Cardiac muscle cell (in vitro differentiated cells and primary cell): Measurements from ENCODE around the gene AATK. TPM values are rescaled to one million over a fixed set of nuclear protein-coding genes. Genes with fewer than 3 reads are reported as not detected.

Experiments
- DNase-seq, 2 donors: peaks; one replicate each; pipeline versions ENCODE4 v3.0.0 to v3.0.0-alpha.2; 2010 to 2017; ENCODE audit warnings: low read depth in 1 of 2, low spot score in 1 of 2
- H3K27ac ChIP-seq: fragments of 200-600 bp; sonication (generic); 2 replicates; pipeline ENCODE4 v1.5.1; 2016
- H3K27me3 ChIP-seq: fragments of 200-600 bp; sonication (generic); 2 replicates; pipeline ENCODE4 v1.6.0; 2016; ENCODE audit warnings: control low read depth
- H3K36me3 ChIP-seq: fragments of 200-600 bp; sonication (generic); 2 replicates; pipeline ENCODE4 v1.5.1; 2016; ENCODE audit warnings: control low read depth
- H3K4me1 ChIP-seq: fragments of 200-600 bp; sonication (generic); 2 replicates; pipeline ENCODE4 v1.8.1; 2017; ENCODE audit warnings: low read depth, mild to moderate bottlenecking, mixed run types
- H3K4me3 ChIP-seq: fragments of 200-600 bp; sonication (generic); 2 replicates; pipeline ENCODE4 v1.5.1; 2016; ENCODE audit warnings: mild to moderate bottlenecking
- H3K9me3 ChIP-seq: fragments of 200-600 bp; sonication (generic); 2 replicates; pipeline ENCODE4 v1.5.1; 2017; ENCODE audit warnings: low read depth, mild to moderate bottlenecking, control low read depth
- polyA plus RNA-seq: library from polyadenylated mRNA; unstranded; fragments of >200 nt; fragmentation: Nextera tagmentation; extraction: Ambion mirVana; gene quantifications from 2 replicates; pipeline ENCODE4 v1.2.1, GENCODE V29; 2016
- total RNA-seq: library from RNA; depleted of rRNA; stranded (reverse); fragments of >200 nt; gene quantifications from 2 replicates; pipeline ENCODE4 v1.2.3, GENCODE V29; 2016
- TF ChIP-seq, protein P1 (sequence below): IDR thresholded peaks from 2 replicates; pipeline ENCODE4 v1.5.1; 2012; ENCODE audit warnings: low read depth, mild to moderate bottlenecking, low read length

The AATK gene
- total and polyA plus RNA-seq, 2 experiments from 2014 or later, result 8.0 to 21.9 TPM

DNA sequence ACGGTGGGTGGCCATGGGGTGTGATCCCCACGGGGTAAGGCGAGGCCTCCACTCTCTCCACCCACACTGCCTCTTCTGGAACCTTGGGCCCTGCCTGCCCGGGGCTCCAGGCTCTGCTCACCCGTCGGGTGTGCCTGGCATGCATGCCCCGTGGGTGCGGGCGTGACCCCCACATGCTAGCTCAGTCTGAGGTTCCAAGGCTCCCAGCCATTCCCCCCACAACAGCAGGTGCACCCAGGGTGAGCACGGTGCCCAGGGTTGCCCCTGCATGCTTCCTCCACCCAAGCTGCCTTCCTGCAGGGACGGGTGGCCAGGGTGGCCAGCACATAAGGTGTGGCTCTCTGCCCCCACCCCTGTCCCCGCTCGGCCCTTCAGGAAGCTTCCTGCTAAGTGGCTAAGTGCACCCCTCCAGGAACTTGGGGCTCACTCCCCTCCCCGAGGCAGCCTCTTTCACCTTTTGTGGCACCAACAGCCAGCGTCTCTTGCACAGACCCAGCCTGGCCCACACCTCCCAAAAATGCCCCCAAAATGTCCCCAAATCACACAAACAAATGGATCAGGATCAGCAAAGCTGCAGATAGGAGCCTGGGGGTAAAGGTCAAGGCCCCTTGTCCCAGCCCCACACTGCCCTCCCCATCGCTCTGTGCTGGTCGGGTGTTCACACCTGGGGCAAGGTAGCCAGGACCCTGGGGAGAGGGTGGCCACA lies 22.2 kb downstream of the AATK start:
- no peak overlapping the region for H3K4me3 ChIP-seq
- no peaks in the 10 kb centered on the region for H3K4me1 ChIP-seq
- H3K36me3 ChIP-seq, result no peaks in the 10 kb centered on the region
- no peak overlapping the region for H3K27ac ChIP-seq
- no peaks in the 10 kb centered on the region for H3K27me3 ChIP-seq
- DNase-seq, result no peak
- H3K9me3 ChIP-seq, result no peaks in the 10 kb centered on the region
- TF ChIP-seq, protein P1, sequence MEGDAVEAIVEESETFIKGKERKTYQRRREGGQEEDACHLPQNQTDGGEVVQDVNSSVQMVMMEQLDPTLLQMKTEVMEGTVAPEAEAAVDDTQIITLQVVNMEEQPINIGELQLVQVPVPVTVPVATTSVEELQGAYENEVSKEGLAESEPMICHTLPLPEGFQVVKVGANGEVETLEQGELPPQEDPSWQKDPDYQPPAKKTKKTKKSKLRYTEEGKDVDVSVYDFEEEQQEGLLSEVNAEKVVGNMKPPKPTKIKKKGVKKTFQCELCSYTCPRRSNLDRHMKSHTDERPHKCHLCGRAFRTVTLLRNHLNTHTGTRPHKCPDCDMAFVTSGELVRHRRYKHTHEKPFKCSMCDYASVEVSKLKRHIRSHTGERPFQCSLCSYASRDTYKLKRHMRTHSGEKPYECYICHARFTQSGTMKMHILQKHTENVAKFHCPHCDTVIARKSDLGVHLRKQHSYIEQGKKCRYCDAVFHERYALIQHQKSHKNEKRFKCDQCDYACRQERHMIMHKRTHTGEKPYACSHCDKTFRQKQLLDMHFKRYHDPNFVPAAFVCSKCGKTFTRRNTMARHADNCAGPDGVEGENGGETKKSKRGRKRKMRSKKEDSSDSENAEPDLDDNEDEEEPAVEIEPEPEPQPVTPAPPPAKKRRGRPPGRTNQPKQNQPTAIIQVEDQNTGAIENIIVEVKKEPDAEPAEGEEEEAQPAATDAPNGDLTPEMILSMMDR, result no peak

DNA sequence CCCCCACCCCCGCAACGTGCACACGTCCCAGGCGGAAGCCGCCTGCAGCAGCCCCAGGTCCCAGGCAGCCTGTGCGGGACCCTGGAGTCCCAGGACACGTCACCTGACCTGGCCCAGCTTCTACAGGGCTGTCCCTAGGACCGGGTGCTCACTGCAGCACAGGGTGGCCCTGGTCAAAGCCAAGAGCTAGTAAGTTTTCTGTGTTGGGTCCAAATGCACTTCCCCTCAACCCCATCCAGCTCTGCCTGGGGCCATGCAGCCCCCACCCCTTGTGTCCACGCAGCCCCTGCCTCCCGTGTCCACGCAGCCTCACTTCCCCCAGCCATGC lies 22.9 kb downstream of the AATK start:
- Histone ChIP-seq H3K36me3 (no peaks in the 10 kb centered on the region), H3K9me3 (no peaks in the 10 kb centered on the region), H3K27ac (no peak overlapping the region), H3K4me1 (no peaks in the 10 kb centered on the region), H3K4me3 (no peak overlapping the region), H3K27me3 (no peaks in the 10 kb centered on the region)
- DNase-seq, result no peak
- TF ChIP-seq, protein P1, result no peak

DNA sequence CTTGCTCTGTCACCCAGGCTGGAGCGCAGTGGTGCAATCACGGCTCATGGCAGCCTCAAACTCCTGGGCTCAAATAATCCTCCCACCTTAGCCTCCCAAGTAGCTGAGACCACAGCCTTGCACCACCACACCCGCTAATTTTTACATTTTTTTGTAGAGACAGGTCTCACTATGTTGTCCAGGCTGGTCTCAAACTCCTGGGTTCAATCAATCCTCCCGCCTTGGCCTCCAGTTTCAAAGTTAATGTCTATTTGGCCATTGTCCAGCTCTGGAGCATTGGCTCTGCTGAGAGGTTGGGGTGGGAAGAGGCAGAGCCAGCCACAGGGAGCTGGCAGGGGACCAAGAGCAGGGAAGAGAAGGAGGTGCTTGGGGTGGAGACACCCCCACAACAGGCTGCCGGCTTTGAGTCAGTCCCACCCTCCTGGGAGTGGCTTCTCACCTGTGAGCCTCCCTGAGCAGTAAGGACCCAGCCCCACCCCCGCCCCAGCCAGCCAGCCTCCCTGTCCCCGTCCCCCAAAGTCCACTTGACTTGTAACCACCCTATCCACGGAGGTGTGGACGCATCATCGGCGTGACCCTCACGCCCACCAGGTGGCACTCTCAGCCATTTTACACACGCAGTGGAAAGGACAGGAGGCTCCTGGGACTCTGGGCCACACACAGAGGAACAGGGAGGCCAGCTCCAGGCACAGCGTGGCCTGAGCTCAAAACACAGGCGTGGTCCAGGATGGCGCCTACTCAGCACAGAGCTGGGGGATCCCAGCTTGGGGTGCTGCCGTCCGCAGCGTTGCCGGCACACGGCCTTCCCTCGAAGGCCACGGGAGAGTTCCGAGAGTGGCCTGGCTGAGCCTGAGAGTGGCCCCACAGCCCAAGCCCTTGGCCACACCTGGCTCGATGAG lies 23.5 kb downstream of the AATK start:
- peak; percentile 84 to 85 for DNase-seq
- H3K9me3 ChIP-seq, result no peaks in the 10 kb centered on the region
- no peaks in the 10 kb centered on the region for H3K27me3 ChIP-seq
- TF ChIP-seq, protein P1, result peak; percentile 66
- H3K27ac ChIP-seq, result no peak overlapping the region
- H3K36me3 ChIP-seq, result no peaks in the 10 kb centered on the region
- no peak overlapping the region for H3K4me3 ChIP-seq
- H3K4me1 ChIP-seq, result no peaks in the 10 kb centered on the region

DNA sequence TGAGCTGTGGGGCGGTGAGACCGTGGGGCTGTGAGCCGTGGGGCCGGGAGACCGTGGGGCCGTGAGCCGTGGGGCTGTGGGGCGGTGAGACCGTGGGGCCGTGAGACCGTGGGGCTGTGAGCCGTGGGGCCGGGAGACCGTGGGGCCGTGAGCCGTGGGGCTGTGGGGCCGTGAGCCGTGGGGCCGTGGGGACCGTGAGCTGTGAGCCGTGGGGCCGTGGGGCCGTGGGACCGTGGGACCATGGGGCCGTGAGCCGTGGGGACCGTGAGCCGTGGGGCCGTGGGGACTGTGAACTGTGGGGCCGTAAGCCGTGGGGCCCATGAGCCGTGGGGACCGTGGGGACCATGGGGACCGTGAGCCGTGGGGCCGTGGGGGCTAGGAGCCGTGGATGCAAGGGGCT lies 25.3 kb downstream of the AATK start:
- H3K4me3 ChIP-seq, result no peak overlapping the region
- H3K36me3 ChIP-seq, result no peaks in the 10 kb centered on the region
- H3K4me1 ChIP-seq, result no peaks in the 10 kb centered on the region
- no peaks in the 10 kb centered on the region for H3K27me3 ChIP-seq
- no peak for DNase-seq
- TF ChIP-seq, protein P1, result no peak
- H3K27ac ChIP-seq, result no peak overlapping the region
- no peaks in the 10 kb centered on the region for H3K9me3 ChIP-seq

DNA sequence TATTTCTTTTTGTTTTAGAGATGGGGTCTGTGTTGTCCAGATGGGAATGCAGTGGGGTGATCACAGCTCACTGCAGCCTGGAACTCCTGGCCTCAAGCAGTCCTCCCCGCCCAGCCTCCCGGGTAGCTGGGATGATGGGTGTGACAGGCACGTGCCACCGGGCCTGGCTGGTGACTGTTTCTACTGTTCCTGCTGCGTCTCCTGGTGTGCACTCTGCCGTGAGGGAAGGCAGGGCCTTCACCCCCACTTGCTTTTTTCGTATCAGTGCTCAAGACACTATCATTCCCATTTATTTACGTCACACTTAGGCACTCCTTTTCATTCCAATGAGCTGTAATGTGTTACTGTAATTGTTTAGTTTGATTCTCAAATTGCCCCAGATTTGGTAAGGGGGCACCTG lies 26.0 kb downstream of the AATK start:
- Histone ChIP-seq H3K27me3 (no peaks in the 10 kb centered on the region), H3K27ac (no peak overlapping the region), H3K4me1 (no peaks in the 10 kb centered on the region), H3K4me3 (no peak overlapping the region), H3K9me3 (no peaks in the 10 kb centered on the region), H3K36me3 (no peaks in the 10 kb centered on the region)
- DNase-seq, result no peak
- TF ChIP-seq, protein P1, result no peak
